ENCODE measurements around the gene DNER.

DNA sequence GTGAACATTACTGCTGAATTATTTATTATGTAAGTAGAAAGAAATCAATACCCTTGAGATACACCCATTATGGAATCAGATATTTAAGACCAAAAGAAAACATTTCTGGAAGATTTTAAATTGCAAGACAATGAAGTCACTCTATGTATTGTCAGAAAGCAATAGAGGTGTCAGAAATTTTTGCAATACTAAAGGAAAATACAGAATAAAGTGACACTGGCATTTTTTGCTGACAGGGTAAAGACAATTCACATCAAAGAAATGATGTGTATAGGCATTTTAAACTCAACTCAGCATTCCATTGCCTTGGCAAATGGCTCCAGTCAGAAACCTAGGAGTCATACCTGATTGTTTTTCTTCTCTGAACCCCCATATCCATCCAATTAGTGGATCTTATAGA lies 252.2 kb downstream of the DNER start:
- no peak for TF ChIP-seq CTCF (IDR thresholded peaks at IDR 0.05; ENCODE audit: low read length)
- TF ChIP-seq EZH2 (IDR thresholded peaks at IDR 0.05; ENCODE audit: borderline replicate concordance, low read length) = no peak
